H1 (cell line): ENCODE measurements around the gene TCF4.

ENCODE experiments used
- ASH2L ChIP-seq: fragments of 200-600, 300-600 bp; sonication (generic); IDR thresholded peaks from one replicate; pipeline ENCODE4 v1.7.1; 2017; ENCODE audit warnings: low read length
- BRCA1 ChIP-seq: IDR thresholded peaks from 2 replicates; pipeline ENCODE4 v1.6.1; 2012; ENCODE audit warnings: low read depth, low read length, improper control_type of control experiment
- EZH2 ChIP-seq: fragments of 200-600 bp; sonication (generic); IDR thresholded peaks from 2 replicates; pipeline ENCODE4 v1.7.1; 2012; ENCODE audit warnings: low read depth, mild to moderate bottlenecking, moderate library complexity, low read length, inconsistent platforms; ENCODE audit not compliant: severe bottlenecking
- JUND ChIP-seq: IDR thresholded peaks from 2 replicates; pipeline ENCODE4 v1.6.1; 2011; ENCODE audit warnings: mild to moderate bottlenecking, improper control_type of control experiment, low read length
- PHF8 ChIP-seq: fragments of 200-600 bp; sonication (generic); conservative IDR thresholded peaks from 2 replicates; pipeline ENCODE4 v1.7.1; 2012; ENCODE audit warnings: low read depth, mild to moderate bottlenecking, inconsistent platforms, low read length, moderate library complexity
- POLR2A ChIP-seq, 2 experiments: IDR thresholded peaks; 1 replicate in 1 of 2; 2 replicates in 1 of 2; pipeline ENCODE4 v1.6.1; 2011; ENCODE audit warnings: low read depth in 2 of 2, low read length in 2 of 2, mild to moderate bottlenecking in 2 of 2; ENCODE audit errors: control extremely low read depth in 1 of 2
- POLR2AphosphoS5 ChIP-seq: IDR thresholded peaks from 2 replicates; pipeline ENCODE4 v1.6.1; 2011; ENCODE audit warnings: low read depth, low read length
- RXRA ChIP-seq: IDR thresholded peaks from 2 replicates; pipeline ENCODE4 v1.6.1; 2011; ENCODE audit warnings: low read depth, mild to moderate bottlenecking, low read length, moderate library complexity; ENCODE audit not compliant: insufficient read depth
- SP1 ChIP-seq: IDR thresholded peaks from 2 replicates; pipeline ENCODE4 v1.6.1; 2011; ENCODE audit warnings: low read depth, low read length
- TAF7 ChIP-seq: optimal IDR thresholded peaks from 2 replicates; pipeline ENCODE3; 2011; ENCODE audit warnings: low read depth, mild to moderate bottlenecking, inconsistent platforms, low read length, moderate library complexity, borderline replicate concordance
- TBP ChIP-seq: IDR thresholded peaks from 2 replicates; pipeline ENCODE4 v1.6.1; 2011; ENCODE audit warnings: low read depth, low read length, improper control_type of control experiment
- ZNF274 ChIP-seq: IDR thresholded peaks from 2 replicates; pipeline ENCODE4 v1.7.0; 2012; ENCODE audit warnings: low read length, borderline replicate concordance; ENCODE audit errors: extremely low read depth
- TF ChIP-seq, protein P1 (sequence below), 3 experiments: IDR thresholded peaks; 1 replicate in 2 of 3; 2 replicates in 1 of 3; pipeline versions ENCODE4 v1.5.1 to v1.6.1; 2011; ENCODE audit warnings: low read length in 3 of 3, mild to moderate bottlenecking in 3 of 3, inconsistent platforms in 2 of 3, low read depth in 1 of 3, moderate library complexity in 1 of 3; ENCODE audit not compliant: insufficient read depth in 1 of 3; ENCODE audit errors: control extremely low read depth in 1 of 3

GRCh38 chr18:55442561-55442960 is 145.4 kb downstream of the TCF4 start:
- TF ChIP-seq, protein P1, sequence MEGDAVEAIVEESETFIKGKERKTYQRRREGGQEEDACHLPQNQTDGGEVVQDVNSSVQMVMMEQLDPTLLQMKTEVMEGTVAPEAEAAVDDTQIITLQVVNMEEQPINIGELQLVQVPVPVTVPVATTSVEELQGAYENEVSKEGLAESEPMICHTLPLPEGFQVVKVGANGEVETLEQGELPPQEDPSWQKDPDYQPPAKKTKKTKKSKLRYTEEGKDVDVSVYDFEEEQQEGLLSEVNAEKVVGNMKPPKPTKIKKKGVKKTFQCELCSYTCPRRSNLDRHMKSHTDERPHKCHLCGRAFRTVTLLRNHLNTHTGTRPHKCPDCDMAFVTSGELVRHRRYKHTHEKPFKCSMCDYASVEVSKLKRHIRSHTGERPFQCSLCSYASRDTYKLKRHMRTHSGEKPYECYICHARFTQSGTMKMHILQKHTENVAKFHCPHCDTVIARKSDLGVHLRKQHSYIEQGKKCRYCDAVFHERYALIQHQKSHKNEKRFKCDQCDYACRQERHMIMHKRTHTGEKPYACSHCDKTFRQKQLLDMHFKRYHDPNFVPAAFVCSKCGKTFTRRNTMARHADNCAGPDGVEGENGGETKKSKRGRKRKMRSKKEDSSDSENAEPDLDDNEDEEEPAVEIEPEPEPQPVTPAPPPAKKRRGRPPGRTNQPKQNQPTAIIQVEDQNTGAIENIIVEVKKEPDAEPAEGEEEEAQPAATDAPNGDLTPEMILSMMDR (IDR thresholded peaks at IDR 0.05; ENCODE audit: control extremely low read depth in 1 of 3, insufficient read depth in 1 of 3, low read depth in 1 of 3, low read length in 3 of 3), result no peak
- TF ChIP-seq POLR2AphosphoS5, result no peak
- no peak for TF ChIP-seq SP1
- TF ChIP-seq TBP, result no peak
- TF ChIP-seq ZNF274, result no peak
- no peak for TF ChIP-seq RXRA
- TF ChIP-seq ASH2L, result no peak
- no peak for TF ChIP-seq PHF8
- no peak for TF ChIP-seq JUND
- no peak for TF ChIP-seq EZH2
- no peak for TF ChIP-seq BRCA1
- no peak for TF ChIP-seq POLR2A (IDR thresholded peaks at IDR 0.05; ENCODE audit: control extremely low read depth in 1 of 2, low read depth in 2 of 2, low read length in 2 of 2)
- TF ChIP-seq TAF7, result no peak
